Panc1 (cell line): Measurements from ENCODE around the gene GAPT. TPM values are rescaled to one million over a fixed set of nuclear protein-coding genes. Genes with fewer than 3 reads are reported as not detected.

ENCODE experiments used
- ATAC-seq: fragments of 200-7000 bp; cut with Tn5 transposase; 2 replicates; pipeline ENCODE4 v1.9.1; 2020; ENCODE audit warnings: mild to moderate bottlenecking, moderate library complexity
- Bru-seq: library from RNA; stranded (reverse); fragments of 400-500 nt; gene quantifications from one replicate; lab custom pipeline; 2021; lab: Mats Ljungman, UMichigan
- BruChase-seq, 2 experiments: library from RNA; stranded (reverse); fragments of 400-500 nt; gene quantifications; one replicate each; lab custom pipeline; 2021; lab: Mats Ljungman, UMichigan
- BruUV-seq: library from RNA; stranded (reverse); fragments of 400-500 nt; replicated peaks from 2 replicates; lab custom pipeline; 2021; lab: Mats Ljungman, UMichigan
- CTCF ChIA-PET: fragments of 300-600 bp; sonication (Branson Sonifier 250); formaldehyde crosslinking; loops from one replicate; lab custom pipeline; 2022; ENCODE audit warnings: antibody characterized with exemption; lab: Charles Lee
- POLR2A ChIA-PET: fragments of 300-600 bp; sonication (Branson Sonifier 250); formaldehyde crosslinking; loops from one replicate; lab custom pipeline; 2022; ENCODE audit warnings: antibody characterized with exemption; lab: Charles Lee
- DNase-seq: peaks from one replicate; pipeline ENCODE4 v3.0.0-alpha.2; 2010; ENCODE audit warnings: low read depth, low spot score
- H3K27ac ChIP-seq: 2 replicates; pipeline ENCODE4 v1.5.1; 2011; ENCODE audit warnings: mild to moderate bottlenecking, low read length, inconsistent platforms
- H3K27me3 ChIP-seq: fragments of 200-500 bp; sonication (Bioruptor generic); 2 replicates; pipeline ENCODE4 v1.6.0; 2014; ENCODE audit warnings: low read length, inconsistent platforms; ENCODE audit not compliant: control insufficient read depth, insufficient read depth
- H3K36me3 ChIP-seq: fragments of 200-500 bp; sonication (Bioruptor generic); 2 replicates; pipeline ENCODE4 v1.5.1; 2014; ENCODE audit warnings: inconsistent platforms, mild to moderate bottlenecking, low read length, moderate library complexity; ENCODE audit not compliant: control insufficient read depth, insufficient read depth
- H3K4me1 ChIP-seq: 2 replicates; pipeline ENCODE4 v1.5.1; 2011; ENCODE audit warnings: inconsistent platforms, mild to moderate bottlenecking, low read length, moderate library complexity; ENCODE audit not compliant: control insufficient read depth, insufficient read depth
- H3K4me3 ChIP-seq, 2 experiments: 2 replicates each; pipeline ENCODE4 v1.5.1; 2011 to 2012; ENCODE audit warnings: low read depth in 2 of 2, low read length in 2 of 2, mild to moderate bottlenecking in 2 of 2, inconsistent platforms in 1 of 2, moderate library complexity in 1 of 2
- H3K9me3 ChIP-seq: fragments of 200-500 bp; sonication (Bioruptor generic); 2 replicates; pipeline ENCODE4 v1.5.1; 2014; ENCODE audit warnings: low read depth, mild to moderate bottlenecking, inconsistent platforms, low read length, moderate library complexity; ENCODE audit not compliant: control insufficient read depth, insufficient read depth
- POLR2AphosphoS5 ChIP-seq: IDR thresholded peaks from 2 replicates; pipeline ENCODE4 v1.6.1; 2012; ENCODE audit warnings: mild to moderate bottlenecking, low read depth, low read length, moderate library complexity
- SIN3A ChIP-seq: IDR thresholded peaks from 2 replicates; pipeline ENCODE4 v1.6.1; 2012; ENCODE audit warnings: low read depth, mild to moderate bottlenecking, low read length, moderate library complexity, borderline replicate concordance; ENCODE audit not compliant: insufficient read depth
- TCF7L2 ChIP-seq: IDR thresholded peaks from 2 replicates; pipeline ENCODE4 v1.6.1; 2011; ENCODE audit warnings: mild to moderate bottlenecking, low read depth, low read length, inconsistent platforms
- in situ Hi-C: cut with HindIII; loops from 2 replicates; pipeline ENCODE4 v1.10.0; 2016; ENCODE audit warnings: low sequenced_read_pairs, low pct_unique_long_range_greater_than_20kb
- intact Hi-C: fragments of 100-400 bp; cut with micrococcal nuclease; formaldehyde crosslinking; loops from one replicate; pipeline ENCODE4 v1.10.0; 2022; ENCODE audit not compliant: unreplicated experiment
- long read RNA-seq: library from polyadenylated mRNA; unstranded; transcript quantifications from one replicate; pipeline ENCODE4 v2.0.0, GENCODE V29; 2021; ENCODE audit not compliant: unreplicated experiment
- polyA plus RNA-seq: library from polyadenylated mRNA; unstranded; fragments of >200 nt; gene quantifications from one replicate; pipeline ENCODE4 v1.2.1, GENCODE V29; 2012; ENCODE audit warnings: missing spikeins; ENCODE audit not compliant: insufficient read length
- total RNA-seq: library from RNA; stranded (reverse); gene quantifications from one replicate; pipeline ENCODE4 v1.2.1, GENCODE V29; 2021; ENCODE audit not compliant: unreplicated experiment
- TF ChIP-seq, protein P1 (sequence below), 2 experiments: IDR thresholded peaks; 2 replicates each; pipeline ENCODE4 v1.6.1; 2011 to 2012; ENCODE audit warnings: low read depth in 2 of 2, control low read depth in 1 of 2, low read length in 1 of 2, mild to moderate bottlenecking in 1 of 2, moderate library complexity in 1 of 2; ENCODE audit not compliant: insufficient read depth in 1 of 2
- TF ChIP-seq, protein P2 (sequence below): fragments of 450-650 bp; IDR thresholded peaks from 2 replicates; pipeline ENCODE4 v1.5.1; 2017; ENCODE audit warnings: mild to moderate bottlenecking

The GAPT gene
- not detected for total RNA-seq
- not detected for polyA plus RNA-seq
- not detected for Bru-seq, nascent RNA
- percentile 11 among the genes with signal in this experiment for BruChase-seq, experiment 1, labeled RNA remaining after a 2-hour chase
- not detected for BruChase-seq, experiment 2, labeled RNA remaining after a 6-hour chase
- long read RNA-seq: 0 reads

DNA sequence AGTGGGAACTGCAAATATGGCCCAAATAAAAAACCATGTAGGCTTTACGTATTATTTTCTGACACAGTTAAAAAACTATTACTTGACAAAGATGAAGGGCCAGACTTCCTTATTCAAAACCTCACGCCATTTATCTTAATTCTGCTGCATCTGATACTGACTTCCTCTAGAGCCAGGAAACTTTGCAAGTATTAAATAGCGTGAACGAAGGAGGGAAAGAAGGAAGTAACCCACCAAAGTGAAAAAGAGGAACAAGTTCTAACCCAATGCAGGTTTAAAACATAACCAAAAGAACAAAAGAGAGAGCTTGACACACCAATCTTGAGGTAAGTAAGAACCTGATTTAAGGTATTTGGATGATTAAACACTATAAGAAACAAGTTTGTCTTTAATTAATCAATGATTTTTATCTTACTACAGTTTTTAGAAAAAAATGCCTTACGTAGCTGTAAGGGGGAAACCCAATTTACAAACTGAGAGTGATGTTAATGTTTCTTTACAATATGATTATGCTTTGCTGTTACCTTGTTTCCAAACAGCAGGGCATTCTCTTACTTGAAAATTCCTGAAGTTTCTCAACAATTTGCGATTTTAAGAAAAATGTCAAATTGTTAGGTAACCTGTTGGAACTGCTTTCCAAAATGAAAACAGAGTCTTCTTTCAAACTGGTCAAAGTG, at the start of gene GAPT:
GAPT (plus strand) TSS at position 220 of the 677 bp plus-strand sequence. CDS start 3,102 bp downstream, outside the sequence.
- peaks cover 50% of the 10 kb centered on the region for H3K27me3 ChIP-seq
- no peak within 1 kb of the TSS for H3K4me3 ChIP-seq
- H3K4me1 ChIP-seq: no peaks in the 10 kb centered on the region
- H3K9me3 ChIP-seq: no peaks in the 10 kb centered on the region
- H3K36me3 ChIP-seq: no peaks in the 10 kb centered on the region
- ATAC-seq (no peak), DNase-seq (no peak)
- intact Hi-C loops (no loop called here), in situ Hi-C loops (no loop called here)
- BruUV-seq: no TSS peak
- TF ChIP-seq SIN3A (no peak), TCF7L2 (no peak), POLR2AphosphoS5 (no peak)
- TF ChIP-seq, protein P1, sequence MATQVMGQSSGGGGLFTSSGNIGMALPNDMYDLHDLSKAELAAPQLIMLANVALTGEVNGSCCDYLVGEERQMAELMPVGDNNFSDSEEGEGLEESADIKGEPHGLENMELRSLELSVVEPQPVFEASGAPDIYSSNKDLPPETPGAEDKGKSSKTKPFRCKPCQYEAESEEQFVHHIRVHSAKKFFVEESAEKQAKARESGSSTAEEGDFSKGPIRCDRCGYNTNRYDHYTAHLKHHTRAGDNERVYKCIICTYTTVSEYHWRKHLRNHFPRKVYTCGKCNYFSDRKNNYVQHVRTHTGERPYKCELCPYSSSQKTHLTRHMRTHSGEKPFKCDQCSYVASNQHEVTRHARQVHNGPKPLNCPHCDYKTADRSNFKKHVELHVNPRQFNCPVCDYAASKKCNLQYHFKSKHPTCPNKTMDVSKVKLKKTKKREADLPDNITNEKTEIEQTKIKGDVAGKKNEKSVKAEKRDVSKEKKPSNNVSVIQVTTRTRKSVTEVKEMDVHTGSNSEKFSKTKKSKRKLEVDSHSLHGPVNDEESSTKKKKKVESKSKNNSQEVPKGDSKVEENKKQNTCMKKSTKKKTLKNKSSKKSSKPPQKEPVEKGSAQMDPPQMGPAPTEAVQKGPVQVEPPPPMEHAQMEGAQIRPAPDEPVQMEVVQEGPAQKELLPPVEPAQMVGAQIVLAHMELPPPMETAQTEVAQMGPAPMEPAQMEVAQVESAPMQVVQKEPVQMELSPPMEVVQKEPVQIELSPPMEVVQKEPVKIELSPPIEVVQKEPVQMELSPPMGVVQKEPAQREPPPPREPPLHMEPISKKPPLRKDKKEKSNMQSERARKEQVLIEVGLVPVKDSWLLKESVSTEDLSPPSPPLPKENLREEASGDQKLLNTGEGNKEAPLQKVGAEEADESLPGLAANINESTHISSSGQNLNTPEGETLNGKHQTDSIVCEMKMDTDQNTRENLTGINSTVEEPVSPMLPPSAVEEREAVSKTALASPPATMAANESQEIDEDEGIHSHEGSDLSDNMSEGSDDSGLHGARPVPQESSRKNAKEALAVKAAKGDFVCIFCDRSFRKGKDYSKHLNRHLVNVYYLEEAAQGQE (IDR thresholded peaks at IDR 0.05; ENCODE audit: insufficient read depth in 1 of 2, low read depth in 2 of 2, low read length in 1 of 2): no peak
- TF ChIP-seq, protein P2, sequence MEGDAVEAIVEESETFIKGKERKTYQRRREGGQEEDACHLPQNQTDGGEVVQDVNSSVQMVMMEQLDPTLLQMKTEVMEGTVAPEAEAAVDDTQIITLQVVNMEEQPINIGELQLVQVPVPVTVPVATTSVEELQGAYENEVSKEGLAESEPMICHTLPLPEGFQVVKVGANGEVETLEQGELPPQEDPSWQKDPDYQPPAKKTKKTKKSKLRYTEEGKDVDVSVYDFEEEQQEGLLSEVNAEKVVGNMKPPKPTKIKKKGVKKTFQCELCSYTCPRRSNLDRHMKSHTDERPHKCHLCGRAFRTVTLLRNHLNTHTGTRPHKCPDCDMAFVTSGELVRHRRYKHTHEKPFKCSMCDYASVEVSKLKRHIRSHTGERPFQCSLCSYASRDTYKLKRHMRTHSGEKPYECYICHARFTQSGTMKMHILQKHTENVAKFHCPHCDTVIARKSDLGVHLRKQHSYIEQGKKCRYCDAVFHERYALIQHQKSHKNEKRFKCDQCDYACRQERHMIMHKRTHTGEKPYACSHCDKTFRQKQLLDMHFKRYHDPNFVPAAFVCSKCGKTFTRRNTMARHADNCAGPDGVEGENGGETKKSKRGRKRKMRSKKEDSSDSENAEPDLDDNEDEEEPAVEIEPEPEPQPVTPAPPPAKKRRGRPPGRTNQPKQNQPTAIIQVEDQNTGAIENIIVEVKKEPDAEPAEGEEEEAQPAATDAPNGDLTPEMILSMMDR: no peak
- H3K27ac ChIP-seq: no peak within 1 kb of the TSS
- ChIA-PET POLR2A (no interaction called here), CTCF (no interaction called here)

DNA sequence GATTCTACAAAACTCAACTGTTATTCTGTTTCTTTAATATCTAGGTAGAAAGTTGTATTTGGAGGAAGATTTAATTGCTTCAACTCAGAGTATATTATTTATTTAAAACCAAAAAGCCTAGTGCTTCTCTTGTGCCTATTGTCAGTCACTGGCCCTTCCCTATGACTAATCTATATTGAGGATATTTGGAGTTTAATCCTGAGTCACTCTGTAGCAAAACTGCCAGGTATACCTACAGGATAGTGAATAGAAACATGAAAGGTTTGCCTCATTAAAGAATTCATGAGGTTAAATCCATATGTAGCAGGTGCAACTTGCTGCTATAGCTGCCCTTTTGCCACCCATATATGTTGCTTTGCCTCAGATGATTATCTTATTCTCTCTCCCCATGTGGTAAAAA, 46.4 kb upstream of the GAPT start:
- BruUV-seq: no TSS peak
- TF ChIP-seq, protein P2: no peak
- TF ChIP-seq TCF7L2 (no peak), POLR2AphosphoS5 (no peak), SIN3A (no peak)
- TF ChIP-seq, protein P1 (IDR thresholded peaks at IDR 0.05; ENCODE audit: insufficient read depth in 1 of 2, low read depth in 2 of 2, low read length in 1 of 2): no peak
- H3K9me3 ChIP-seq: no peaks in the 10 kb centered on the region
- ChIA-PET CTCF (no interaction called here), POLR2A (no interaction called here)
- H3K36me3 ChIP-seq: no peaks in the 10 kb centered on the region
- in situ Hi-C loops: no loop called here
- no peak for ATAC-seq
- intact Hi-C loops: loop anchor here (5.0 kb wide), 1 partner anchor 368 kb away; no protein-coding TSS in a partner anchor
- H3K4me3 ChIP-seq: no peak overlapping the region
- no peaks in the 10 kb centered on the region for H3K27me3 ChIP-seq
- H3K4me1 ChIP-seq: no peaks in the 10 kb centered on the region
- no peak overlapping the region for H3K27ac ChIP-seq
- DNase-seq: no peak
